Measurements from ENCODE around the gene HOXD4.

Gene HOXD4

GRCh38 chr2:176161825-176162626, 10.7 kb downstream of the HOXD4 start:
- Histone ChIP-seq H3K9ac (ENCODE audit: low read length) (no peak overlapping the region), H3K79me2 (ENCODE audit: low read length) (no peaks in the 10 kb centered on the region), H3K27me3 (ENCODE audit: low read depth, low read length) (peaks cover 3% of the 10 kb centered on the region; the same call in 1 of the 2 replicates), H4K20me1 (ENCODE audit: insufficient read depth, low read length) (no peaks in the 10 kb centered on the region), H2AFZ (ENCODE audit: low read depth, low read length) (no peak overlapping the region), H3K9me3 (ENCODE audit: insufficient read depth, low read length) (no peaks in the 10 kb centered on the region), H3K27ac (ENCODE audit: low read length) (no peak overlapping the region), H3K4me2 (ENCODE audit: low read length) (no peak overlapping the region), H3K36me3 (replicated peaks; ENCODE audit: low read depth, low read length) (no peaks in the 10 kb centered on the region), H3K4me1 (ENCODE audit: low read length) (no peaks in the 10 kb centered on the region), H3K4me3 (ENCODE audit: low read length) (no peak overlapping the region)
- TF ChIP-seq EZH2phosphoT487 (IDR thresholded peaks at IDR 0.05; ENCODE audit: low read depth) (no peak), CTCF (IDR thresholded peaks at IDR 0.05; ENCODE audit: low read depth, low read length) (no peak)

DNA sequence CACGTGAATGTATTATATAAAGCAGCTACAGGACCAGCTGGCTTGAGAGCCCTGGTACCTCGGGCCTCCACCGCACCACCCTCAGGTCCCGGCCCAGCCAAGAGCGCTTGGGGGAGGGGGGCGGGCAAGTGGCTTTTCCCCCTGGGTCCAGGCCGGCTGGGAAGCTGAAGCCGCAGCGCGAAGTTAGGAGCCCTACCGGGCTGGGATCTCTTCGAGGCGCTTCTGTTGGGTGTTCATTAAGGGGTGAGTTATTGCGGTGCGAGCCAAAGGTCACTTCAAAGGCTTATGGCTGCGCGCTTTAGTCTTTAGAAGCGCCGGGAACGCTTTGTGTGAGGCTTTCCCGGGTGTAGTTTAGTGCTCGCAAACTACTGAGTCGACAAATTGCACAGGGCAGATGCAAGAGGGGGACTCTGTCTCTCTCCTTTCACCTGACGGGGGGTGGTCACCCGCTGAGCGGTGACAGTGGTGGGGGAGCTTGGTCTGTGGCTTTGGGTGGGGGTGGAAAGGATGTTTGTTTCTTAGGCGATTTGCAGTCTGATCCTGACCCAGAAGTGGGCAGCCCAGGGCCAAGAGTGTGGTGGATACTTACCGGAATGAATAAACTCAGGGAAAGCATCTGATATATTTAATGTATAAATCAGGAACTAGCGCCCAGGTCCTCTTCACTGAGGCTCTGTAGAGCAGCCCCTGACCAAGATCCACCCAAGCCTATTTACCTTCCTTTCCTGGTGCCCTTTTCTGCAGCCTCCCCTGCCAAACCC, 11.7 kb downstream of the HOXD4 start:
- no peak for TF ChIP-seq EZH2phosphoT487 (IDR thresholded peaks at IDR 0.05; ENCODE audit: low read depth)
- TF ChIP-seq CTCF (IDR thresholded peaks at IDR 0.05; ENCODE audit: low read depth, low read length), result no peak
- peaks cover 3% of the 10 kb centered on the region; the same call in 1 of the 2 replicates for H3K27me3 ChIP-seq (ENCODE audit: low read depth, low read length)

DNA sequence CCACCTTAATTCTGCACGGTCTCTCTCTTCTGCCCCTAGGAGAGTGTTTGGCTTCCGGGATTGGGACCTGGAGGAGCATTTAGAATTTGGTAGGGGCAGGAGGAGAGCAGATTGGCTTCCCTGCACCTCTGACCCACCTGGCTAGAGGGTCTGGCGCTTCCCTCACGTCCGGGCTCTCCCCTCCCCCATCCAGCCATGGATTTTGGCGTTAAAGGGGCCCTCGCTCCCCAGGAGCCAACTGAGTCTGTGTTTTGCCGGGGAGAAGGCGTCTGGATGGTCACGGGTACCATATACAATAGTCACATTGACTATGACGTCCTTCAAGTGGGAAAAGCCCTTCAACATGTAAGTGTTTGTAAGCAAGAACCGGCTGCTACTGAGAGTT, 12.3 kb downstream of the HOXD4 start:
- H3K36me3 ChIP-seq (replicated peaks; ENCODE audit: low read depth, low read length), result no peaks in the 10 kb centered on the region
- H3K79me2 ChIP-seq (ENCODE audit: low read length), result no peaks in the 10 kb centered on the region
- H3K27ac ChIP-seq (ENCODE audit: low read length), result no peak overlapping the region
- no peak overlapping the region for H3K4me3 ChIP-seq (ENCODE audit: low read length)
- TF ChIP-seq EZH2phosphoT487 (IDR thresholded peaks at IDR 0.05; ENCODE audit: low read depth) (no peak), CTCF (IDR thresholded peaks at IDR 0.05; ENCODE audit: low read depth, low read length) (no peak)
- H4K20me1 ChIP-seq (ENCODE audit: insufficient read depth, low read length), result no peaks in the 10 kb centered on the region
- no peak overlapping the region for H3K9ac ChIP-seq (ENCODE audit: low read length)
- H3K27me3 ChIP-seq (ENCODE audit: low read depth, low read length), result peaks cover 3% of the 10 kb centered on the region; the same call in 1 of the 2 replicates
- H3K4me2 ChIP-seq (ENCODE audit: low read length), result no peak overlapping the region
- H2AFZ ChIP-seq (ENCODE audit: low read depth, low read length), result no peak overlapping the region
- no peaks in the 10 kb centered on the region for H3K4me1 ChIP-seq (ENCODE audit: low read length)
- H3K9me3 ChIP-seq (ENCODE audit: insufficient read depth, low read length), result no peaks in the 10 kb centered on the region

More for the DNA sequence above, 11.7 kb downstream of the HOXD4 start:
- no peak overlapping the region for H3K27ac ChIP-seq (ENCODE audit: low read length)
- H3K9me3 ChIP-seq (ENCODE audit: insufficient read depth, low read length), result no peaks in the 10 kb centered on the region
- no peak overlapping the region for H3K4me2 ChIP-seq (ENCODE audit: low read length)
- no peaks in the 10 kb centered on the region for H3K4me1 ChIP-seq (ENCODE audit: low read length)
- H3K79me2 ChIP-seq (ENCODE audit: low read length), result no peaks in the 10 kb centered on the region
- no peak overlapping the region for H2AFZ ChIP-seq (ENCODE audit: low read depth, low read length)
- no peak overlapping the region for H3K9ac ChIP-seq (ENCODE audit: low read length)
- H3K36me3 ChIP-seq (replicated peaks; ENCODE audit: low read depth, low read length), result no peaks in the 10 kb centered on the region
- no peaks in the 10 kb centered on the region for H4K20me1 ChIP-seq (ENCODE audit: insufficient read depth, low read length)
- H3K4me3 ChIP-seq (ENCODE audit: low read length), result no peak overlapping the region

- H3K9ac ChIP-seq (ENCODE audit: low read length), result no peak overlapping the region
- H3K4me1 ChIP-seq (ENCODE audit: low read length), result no peaks in the 10 kb centered on the region
- H3K79me2 ChIP-seq (ENCODE audit: low read length), result no peaks in the 10 kb centered on the region
- H3K27ac ChIP-seq (ENCODE audit: low read length), result no peak overlapping the region
- H4K20me1 ChIP-seq (ENCODE audit: insufficient read depth, low read length), result no peaks in the 10 kb centered on the region
- no peaks in the 10 kb centered on the region for H3K9me3 ChIP-seq (ENCODE audit: insufficient read depth, low read length)
- H2AFZ ChIP-seq (ENCODE audit: low read depth, low read length), result no peak overlapping the region
- no peak for TF ChIP-seq EZH2phosphoT487 (IDR thresholded peaks at IDR 0.05; ENCODE audit: low read depth)
- no peak for TF ChIP-seq CTCF (IDR thresholded peaks at IDR 0.05; ENCODE audit: low read depth, low read length)
- no peaks in the 10 kb centered on the region for H3K36me3 ChIP-seq (replicated peaks; ENCODE audit: low read depth, low read length)
- peaks cover 3% of the 10 kb centered on the region; the same call in 1 of the 2 replicates for H3K27me3 ChIP-seq (ENCODE audit: low read depth, low read length)
- H3K4me2 ChIP-seq (ENCODE audit: low read length), result no peak overlapping the region
- H3K4me3 ChIP-seq (ENCODE audit: low read length), result no peak overlapping the region
These were observed 12.9 kb downstream of the HOXD4 start for GRCh38 chr2:176164201-176164600.

All from OCI-LY3 (cell line).